ENCODE results near the gene ING3.

ING3 gene, protein sequence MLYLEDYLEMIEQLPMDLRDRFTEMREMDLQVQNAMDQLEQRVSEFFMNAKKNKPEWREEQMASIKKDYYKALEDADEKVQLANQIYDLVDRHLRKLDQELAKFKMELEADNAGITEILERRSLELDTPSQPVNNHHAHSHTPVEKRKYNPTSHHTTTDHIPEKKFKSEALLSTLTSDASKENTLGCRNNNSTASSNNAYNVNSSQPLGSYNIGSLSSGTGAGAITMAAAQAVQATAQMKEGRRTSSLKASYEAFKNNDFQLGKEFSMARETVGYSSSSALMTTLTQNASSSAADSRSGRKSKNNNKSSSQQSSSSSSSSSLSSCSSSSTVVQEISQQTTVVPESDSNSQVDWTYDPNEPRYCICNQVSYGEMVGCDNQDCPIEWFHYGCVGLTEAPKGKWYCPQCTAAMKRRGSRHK

GRCh38 chr7:120950539-120951308, at the start of gene ING3:
TSS of gene ING3 (plus strand) at chr7:120950777. CDS start at chr7:120950897, 120 bp downstream.
- Histone ChIP-seq H3K36me3 (ENCODE audit: insufficient read depth) (peaks cover 11% of the 10 kb centered on the region; the same call in 1 of the 2 replicates), H3K4me2 (peak within 1 kb of the TSS; percentile 85), H2AFZ (ENCODE audit: low read depth) (peak within 1 kb of the TSS; percentile 85), H3K27ac (peak within 1 kb of the TSS; percentile 96), H3K79me2 (ENCODE audit: insufficient read depth, low read depth) (peaks cover 31% of the 10 kb centered on the region; the same call in 1 of the 2 replicates), H3K4me3 (IDR thresholded peaks at IDR 0.05; ENCODE audit: insufficient read depth, low read depth, low read length) (no peak within 1 kb of the TSS), H3K27me3 (ENCODE audit: insufficient read depth, low read depth) (no peaks in the 10 kb centered on the region), H3K4me1 (ENCODE audit: low read depth, poor library complexity, severe bottlenecking) (peaks cover 27% of the 10 kb centered on the region), H3K9ac (peak within 1 kb of the TSS; percentile 98), H4K20me1 (ENCODE audit: insufficient read depth) (no peaks in the 10 kb centered on the region; the same call in 1 of the 2 replicates)
- TF ChIP-seq, protein P1, sequence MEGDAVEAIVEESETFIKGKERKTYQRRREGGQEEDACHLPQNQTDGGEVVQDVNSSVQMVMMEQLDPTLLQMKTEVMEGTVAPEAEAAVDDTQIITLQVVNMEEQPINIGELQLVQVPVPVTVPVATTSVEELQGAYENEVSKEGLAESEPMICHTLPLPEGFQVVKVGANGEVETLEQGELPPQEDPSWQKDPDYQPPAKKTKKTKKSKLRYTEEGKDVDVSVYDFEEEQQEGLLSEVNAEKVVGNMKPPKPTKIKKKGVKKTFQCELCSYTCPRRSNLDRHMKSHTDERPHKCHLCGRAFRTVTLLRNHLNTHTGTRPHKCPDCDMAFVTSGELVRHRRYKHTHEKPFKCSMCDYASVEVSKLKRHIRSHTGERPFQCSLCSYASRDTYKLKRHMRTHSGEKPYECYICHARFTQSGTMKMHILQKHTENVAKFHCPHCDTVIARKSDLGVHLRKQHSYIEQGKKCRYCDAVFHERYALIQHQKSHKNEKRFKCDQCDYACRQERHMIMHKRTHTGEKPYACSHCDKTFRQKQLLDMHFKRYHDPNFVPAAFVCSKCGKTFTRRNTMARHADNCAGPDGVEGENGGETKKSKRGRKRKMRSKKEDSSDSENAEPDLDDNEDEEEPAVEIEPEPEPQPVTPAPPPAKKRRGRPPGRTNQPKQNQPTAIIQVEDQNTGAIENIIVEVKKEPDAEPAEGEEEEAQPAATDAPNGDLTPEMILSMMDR (conservative IDR thresholded peaks at IDR 0.05; ENCODE audit: low read depth, low read length) = no peak

- Histone ChIP-seq H3K36me3 (ENCODE audit: insufficient read depth) (no peaks in the 10 kb centered on the region), H3K27me3 (ENCODE audit: insufficient read depth, low read depth) (no peaks in the 10 kb centered on the region), H3K27ac (no peak overlapping the region), H3K9ac (no peak overlapping the region), H2AFZ (ENCODE audit: low read depth) (no peak overlapping the region), H4K20me1 (ENCODE audit: insufficient read depth) (no peaks in the 10 kb centered on the region), H3K4me2 (no peak overlapping the region), H3K4me1 (ENCODE audit: low read depth, poor library complexity, severe bottlenecking) (no peaks in the 10 kb centered on the region), H3K4me3 (IDR thresholded peaks at IDR 0.05; ENCODE audit: insufficient read depth, low read depth, low read length) (no peak overlapping the region), H3K79me2 (ENCODE audit: insufficient read depth, low read depth) (no peaks in the 10 kb centered on the region)
- TF ChIP-seq, protein P1 (conservative IDR thresholded peaks at IDR 0.05; ENCODE audit: low read depth, low read length) = no peak
These were observed 35.1 kb upstream of the ING3 start for GRCh38 chr7:120915314-120916105.

DNA sequence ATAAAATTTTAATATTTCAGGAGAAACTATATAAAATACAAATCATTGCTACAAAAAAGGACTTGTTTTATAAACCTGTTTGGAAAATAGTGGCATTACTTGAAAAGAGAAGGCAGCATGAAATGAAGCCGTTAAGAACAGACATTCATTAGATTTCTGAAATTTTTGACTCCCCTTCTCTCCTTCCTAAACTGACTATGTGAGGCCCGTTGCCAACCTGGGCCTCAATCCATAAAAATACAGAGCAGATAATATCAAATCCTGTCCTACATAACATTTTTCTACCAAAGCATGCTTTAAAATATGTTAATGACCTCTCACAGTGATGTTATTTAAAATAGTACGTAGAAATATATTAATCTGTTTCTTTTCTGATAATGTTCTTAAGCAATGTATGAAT, 34.5 kb upstream of the ING3 start:
- Histone ChIP-seq H3K27me3 (ENCODE audit: insufficient read depth, low read depth) (no peaks in the 10 kb centered on the region), H3K4me1 (ENCODE audit: low read depth, poor library complexity, severe bottlenecking) (no peaks in the 10 kb centered on the region), H3K4me3 (IDR thresholded peaks at IDR 0.05; ENCODE audit: insufficient read depth, low read depth, low read length) (no peak overlapping the region), H4K20me1 (ENCODE audit: insufficient read depth) (no peaks in the 10 kb centered on the region), H3K4me2 (no peak overlapping the region), H3K79me2 (ENCODE audit: insufficient read depth, low read depth) (no peaks in the 10 kb centered on the region), H3K27ac (no peak overlapping the region), H3K36me3 (ENCODE audit: insufficient read depth) (no peaks in the 10 kb centered on the region), H3K9ac (no peak overlapping the region), H2AFZ (ENCODE audit: low read depth) (no peak overlapping the region)
- TF ChIP-seq, protein P1 (conservative IDR thresholded peaks at IDR 0.05; ENCODE audit: low read depth, low read length) = no peak

GRCh38 chr7:120916538-120916937, 34.0 kb upstream of the ING3 start:
- no peaks in the 10 kb centered on the region for H3K27me3 ChIP-seq (ENCODE audit: insufficient read depth, low read depth)
- no peaks in the 10 kb centered on the region for H3K36me3 ChIP-seq (ENCODE audit: insufficient read depth)
- no peaks in the 10 kb centered on the region for H4K20me1 ChIP-seq (ENCODE audit: insufficient read depth)
- TF ChIP-seq, protein P1 (conservative IDR thresholded peaks at IDR 0.05; ENCODE audit: low read depth, low read length) = no peak
- no peaks in the 10 kb centered on the region for H3K79me2 ChIP-seq (ENCODE audit: insufficient read depth, low read depth)
- no peak overlapping the region for H3K4me3 ChIP-seq (IDR thresholded peaks at IDR 0.05; ENCODE audit: insufficient read depth, low read depth, low read length)
- no peak overlapping the region for H2AFZ ChIP-seq (ENCODE audit: low read depth)
- no peak overlapping the region for H3K27ac ChIP-seq
- H3K4me2 ChIP-seq = no peak overlapping the region
- H3K9ac ChIP-seq = no peak overlapping the region
- H3K4me1 ChIP-seq (ENCODE audit: low read depth, poor library complexity, severe bottlenecking) = no peaks in the 10 kb centered on the region

Measured in KMS-11 (cell line).